Left colon (tissue), 2 donors: Measurements from ENCODE around the gene RBKS. TPM values are rescaled to one million over a fixed set of nuclear protein-coding genes. Genes with fewer than 3 reads are reported as not detected.

Source experiments
- ATAC-seq: fragments of 200-7000 bp; cut with Tn5 transposase; one replicate; pipeline ENCODE4 v1.9.1; 2020; ENCODE audit warnings: mild to moderate bottlenecking, moderate library complexity
- DNase-seq, 2 donors: peaks; one replicate each; pipeline ENCODE4 v3.0.0-alpha.2; 2020
- intact Hi-C, 2 donors: fragments of 100-400 bp; cut with DNase I in 1 of 2; cut with micrococcal nuclease in 1 of 2; formaldehyde crosslinking; loops; one replicate each; pipeline versions ENCODE4 v1.11.2 to v1.14.0; 2022; cut with DNase I, micrococcal nuclease
- long read RNA-seq: library from polyadenylated mRNA; unstranded; transcript quantifications from one replicate; pipeline ENCODE4 v2.0.0, GENCODE V29; 2021
- total RNA-seq, 2 donors: library from RNA; stranded (reverse); fragmentation: NEBNext Ultra II Directional; extraction: Animal tissue kit (Norgen Biotek cat#: 25700); gene quantifications; one replicate each; pipeline ENCODE4 v1.2.1, GENCODE V29; 2021
- donor health status: DM: no; HTN: no; CAD: no.
- donor health status: DM: yes; HTN: yes; CAD: no.

Gene RBKS
- total RNA-seq = 10 to 100 TPM in 1 of 2 donors, 1 to 10 TPM in 1; 8.2 to 11.1 TPM
- long read RNA-seq, transcript RBKS-201 (8 exons, 1,973 nt) = major isoform, 13 of 17 reads
- long read RNA-seq, partial matches to known transcripts = 1 of 17 reads
- long read RNA-seq, other reads (novel, unspliced or antisense) = 3 of 17 reads

DNA sequence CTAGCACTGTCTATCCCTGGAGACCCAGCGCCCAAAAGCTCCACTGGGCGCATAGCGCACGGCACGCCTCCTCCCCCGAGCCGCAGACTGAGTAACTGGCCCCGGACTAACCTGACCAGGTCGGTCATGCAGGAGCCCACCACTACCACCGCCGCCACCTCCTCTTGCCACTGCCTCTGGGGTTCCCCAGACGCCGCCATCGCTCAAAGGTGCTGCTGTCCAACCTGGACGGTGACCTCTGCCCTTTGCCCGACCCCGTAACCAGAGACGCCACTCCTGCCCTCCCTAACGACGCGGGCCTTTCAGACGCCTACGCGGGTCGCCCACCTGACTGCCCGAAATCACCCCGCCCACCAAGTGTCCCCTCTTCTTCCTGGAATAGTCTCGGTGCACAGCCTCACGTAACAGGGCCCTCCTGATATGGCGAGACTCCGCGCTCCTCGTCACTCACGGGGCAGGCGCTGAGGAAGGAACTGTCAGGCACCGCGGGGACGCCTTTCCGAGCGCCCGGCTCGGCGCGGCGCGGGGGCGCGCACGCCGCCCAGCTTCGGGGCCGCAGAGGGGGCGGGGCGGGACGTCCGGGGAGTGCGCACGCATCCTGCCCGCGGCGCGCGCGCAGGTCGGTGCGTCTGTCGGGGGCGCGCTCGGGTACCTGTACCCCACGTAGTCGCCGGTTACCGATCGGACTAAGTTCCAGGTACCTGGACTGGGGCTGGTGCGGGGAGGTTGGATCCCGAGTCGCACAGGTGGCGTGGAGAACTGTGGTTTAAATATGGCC is at the start of gene RBKS, which contains the start of gene BABAM2:
Gene RBKS, minus strand, starts transcription at position 242 of the 778 bp plus-strand sequence. Its CDS starts 42 bp downstream, at position 200.
Gene BABAM2, plus strand, starts transcription at position 584 of the 778 bp plus-strand sequence. CDS start 3,828 bp downstream, outside the sequence.
- intact Hi-C loops = no loop called here
- peak; percentile 85 to 92 for DNase-seq
- ATAC-seq = peak; percentile 94

DNA sequence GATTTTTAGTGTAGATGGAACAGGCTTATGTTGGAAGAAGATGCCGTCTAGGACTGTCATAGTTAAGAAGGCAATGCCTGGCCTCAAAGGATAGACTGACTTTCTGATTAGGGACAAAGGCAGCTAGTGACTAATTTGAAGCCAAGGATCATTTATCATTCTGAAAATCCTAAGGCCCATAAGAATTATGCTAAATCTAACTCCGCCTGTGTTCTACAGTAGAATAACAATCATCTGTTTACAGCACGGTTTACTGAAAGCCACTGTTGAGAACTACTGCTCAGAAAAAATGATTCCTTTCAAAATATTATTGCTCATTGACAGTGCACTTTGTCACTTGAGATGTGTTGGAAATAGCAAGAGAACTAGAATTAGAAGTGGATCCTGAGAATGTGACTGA is 44.8 kb upstream of the RBKS start:
- DNase-seq (no peak), ATAC-seq (no peak)
- intact Hi-C loops = no loop called here

DNA sequence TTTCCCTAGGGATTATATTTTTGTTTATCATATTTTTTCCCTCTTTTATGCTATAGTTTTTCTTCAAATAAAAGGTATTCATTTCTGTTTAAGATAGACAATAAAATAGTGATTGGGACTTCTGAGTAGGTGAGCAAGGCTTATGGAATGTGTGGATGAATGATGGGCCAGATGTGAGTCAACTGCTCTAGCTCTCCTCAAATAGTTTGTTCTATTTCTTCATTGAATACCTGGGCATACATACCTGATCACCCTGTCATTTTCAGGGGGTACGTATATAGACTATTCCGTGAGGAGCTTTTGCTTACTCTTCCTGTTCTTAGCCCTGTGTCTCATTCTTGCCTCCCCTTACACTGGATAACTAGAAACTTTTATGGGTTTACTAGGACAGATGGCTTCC is 42.2 kb upstream of the RBKS start:
- intact Hi-C loops = no loop called here
- DNase-seq (no peak), ATAC-seq (no peak)

DNA sequence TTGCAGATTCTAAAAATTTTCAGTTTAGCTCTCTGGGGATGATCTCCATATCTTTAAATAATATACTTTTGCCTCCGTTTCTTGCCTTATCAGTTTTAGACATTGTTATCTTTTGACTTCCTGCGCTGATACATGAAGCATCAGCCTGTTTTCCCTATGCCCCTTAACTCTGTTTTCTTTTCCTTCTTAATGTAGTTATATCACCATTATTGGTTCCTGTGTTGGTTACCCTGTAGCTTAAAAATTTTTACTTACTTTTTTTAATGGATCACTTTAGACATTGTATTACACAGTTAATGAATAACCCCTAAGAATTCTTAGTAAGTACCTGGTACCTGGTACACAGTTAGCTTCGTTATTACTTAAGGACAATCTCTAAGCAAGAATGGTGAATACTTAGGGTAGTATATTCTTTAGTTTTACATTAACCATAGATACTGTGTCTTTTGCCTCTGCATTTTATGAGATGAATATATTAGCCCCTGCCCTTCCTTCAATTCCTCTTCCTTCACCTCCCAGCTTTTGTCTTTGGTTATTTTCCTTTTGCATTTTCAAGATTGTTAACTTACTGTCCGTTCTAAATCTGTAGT is 41.3 kb upstream of the RBKS start:
- intact Hi-C loops = no loop called here
- DNase-seq = no peak

DNA sequence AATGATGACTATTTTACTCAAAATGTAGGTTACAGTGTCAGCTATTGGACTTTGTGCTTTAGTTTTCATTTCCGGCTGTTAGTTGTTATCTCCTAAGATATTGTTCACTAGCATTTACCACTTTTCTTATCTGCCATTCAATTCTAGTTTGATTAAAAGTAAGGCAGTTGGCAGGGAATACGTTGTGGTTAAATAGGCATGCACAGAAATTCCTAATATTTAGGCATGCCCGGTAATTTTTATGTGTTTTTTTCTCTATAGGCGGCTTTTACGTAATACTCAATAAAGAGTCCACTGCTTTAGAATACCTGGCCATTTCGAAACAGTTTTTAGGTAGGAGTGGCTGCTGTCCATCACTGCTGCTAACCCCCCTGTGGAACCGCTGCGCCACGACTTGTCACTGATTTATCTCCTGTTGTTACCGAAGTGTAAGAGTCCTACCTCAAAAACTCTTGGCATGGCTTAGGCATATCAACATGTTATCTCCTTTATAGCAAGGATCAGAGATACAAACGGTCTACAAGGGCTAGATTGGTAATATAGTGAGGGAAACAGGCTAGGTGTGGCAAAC is 39.8 kb upstream of the RBKS start:
- ATAC-seq (peak; percentile 88), DNase-seq (peak; percentile 41 to 58)
- intact Hi-C loops = no loop called here

More for the DNA sequence above, 41.3 kb upstream of the RBKS start:
- ATAC-seq = peak; percentile 57

DNA sequence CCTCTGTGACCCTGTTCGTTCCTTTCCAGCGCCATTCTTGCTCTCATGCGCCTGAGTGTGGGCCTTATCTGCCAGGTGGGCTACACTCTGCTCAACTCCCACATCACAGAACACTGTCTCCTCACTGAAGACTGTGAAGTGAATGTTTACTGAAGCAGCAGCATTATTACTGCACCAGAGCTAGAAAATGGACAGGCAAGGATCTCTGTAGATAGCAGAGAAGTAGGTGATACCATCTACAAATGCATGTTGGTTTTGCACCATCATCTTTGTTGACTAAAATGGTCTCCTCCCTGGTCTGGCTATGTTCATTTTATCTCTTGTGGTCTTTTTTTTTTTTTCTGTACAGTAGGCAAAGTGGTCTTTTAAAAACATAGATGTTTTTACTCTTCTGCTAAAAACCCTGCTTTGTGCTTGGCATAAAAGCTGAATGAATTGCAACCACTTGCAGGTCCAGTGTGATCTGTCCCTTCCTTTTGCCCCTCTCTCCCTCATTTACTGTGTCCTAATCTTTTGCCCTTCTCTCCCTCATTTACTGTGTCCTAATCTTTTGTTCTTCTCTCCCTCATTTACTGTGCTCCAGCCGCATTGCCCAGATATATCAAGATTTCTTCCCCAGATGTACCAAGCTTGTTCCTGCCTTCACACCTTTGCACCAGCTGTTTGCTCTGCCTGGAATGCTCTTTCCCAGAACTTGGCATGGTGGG is 35.7 kb upstream of the RBKS start:
- intact Hi-C loops = no loop called here
- no peak for DNase-seq
- no peak for ATAC-seq

DNA sequence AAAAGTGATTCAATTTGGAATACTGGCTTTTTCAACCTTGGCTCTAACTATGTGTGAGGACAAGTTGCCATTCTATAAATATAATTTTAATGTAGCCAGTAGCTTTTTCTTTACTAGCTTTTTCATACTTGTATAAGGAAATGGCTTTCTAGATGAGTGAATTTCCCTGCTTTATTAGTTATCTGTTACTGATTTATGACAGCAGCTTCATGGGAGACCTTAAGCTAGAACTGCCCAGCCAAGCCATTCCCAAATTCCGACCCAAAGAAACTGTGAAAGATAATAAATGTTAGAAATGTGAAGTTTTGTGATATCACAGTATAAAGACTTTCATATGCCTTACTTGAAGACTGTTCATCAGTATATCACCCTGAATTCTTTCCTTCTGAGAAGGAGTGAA is 32.7 kb upstream of the RBKS start:
- intact Hi-C loops = no loop called here
- ATAC-seq (no peak), DNase-seq (no peak)

DNA sequence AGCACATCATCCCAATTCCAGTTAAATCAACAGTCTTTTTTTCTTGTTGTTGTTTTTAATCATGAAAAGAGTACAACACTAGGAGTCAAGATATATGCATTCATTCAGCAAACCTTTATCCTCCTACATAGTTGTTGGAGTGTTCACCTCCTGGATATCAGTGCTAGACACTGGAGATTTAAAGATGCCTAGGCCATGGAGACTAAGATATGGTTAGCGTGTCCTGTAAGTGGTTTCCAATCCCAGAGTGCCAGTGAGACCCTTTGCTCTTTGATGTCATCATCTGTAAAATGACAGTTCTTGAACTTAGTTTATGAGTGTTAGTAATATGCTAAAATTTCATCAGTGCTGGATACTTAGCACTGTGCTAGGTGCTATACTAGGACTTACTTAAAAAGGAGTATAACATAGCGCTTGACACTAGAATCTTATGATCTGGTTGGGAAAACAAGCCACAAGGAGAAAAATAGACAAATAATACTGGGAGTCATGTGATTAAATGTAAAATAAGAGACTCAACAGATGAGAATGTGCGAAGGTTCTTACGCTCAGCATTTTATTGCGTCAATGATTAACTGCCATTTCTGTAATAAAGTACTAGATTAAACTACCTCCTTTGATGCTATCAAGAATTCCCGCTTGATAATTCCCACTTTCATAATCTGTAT is 31.8 kb upstream of the RBKS start:
- intact Hi-C loops = no loop called here
- peak; percentile 79 for ATAC-seq
- no peak for DNase-seq

DNA sequence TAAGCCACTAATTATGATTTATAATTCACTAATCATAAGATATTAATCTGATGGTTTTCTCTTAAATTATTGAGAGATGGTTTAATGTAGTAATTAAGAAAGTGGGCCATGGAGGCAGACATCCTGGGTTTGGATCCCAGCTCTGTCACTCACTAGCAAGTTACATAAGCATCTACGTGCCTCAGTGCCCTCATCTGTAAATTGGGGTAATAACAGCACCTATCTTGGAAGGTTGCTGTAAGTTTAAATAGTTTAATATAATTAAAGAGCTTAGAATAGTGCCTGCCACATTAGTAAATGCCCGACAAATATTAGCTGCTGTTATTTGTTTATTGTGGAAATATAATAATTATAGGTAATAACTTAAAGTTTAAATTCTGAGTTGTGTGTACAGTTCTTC is 31.2 kb upstream of the RBKS start:
- DNase-seq = no peak
- intact Hi-C loops = no loop called here
- no peak for ATAC-seq

DNA sequence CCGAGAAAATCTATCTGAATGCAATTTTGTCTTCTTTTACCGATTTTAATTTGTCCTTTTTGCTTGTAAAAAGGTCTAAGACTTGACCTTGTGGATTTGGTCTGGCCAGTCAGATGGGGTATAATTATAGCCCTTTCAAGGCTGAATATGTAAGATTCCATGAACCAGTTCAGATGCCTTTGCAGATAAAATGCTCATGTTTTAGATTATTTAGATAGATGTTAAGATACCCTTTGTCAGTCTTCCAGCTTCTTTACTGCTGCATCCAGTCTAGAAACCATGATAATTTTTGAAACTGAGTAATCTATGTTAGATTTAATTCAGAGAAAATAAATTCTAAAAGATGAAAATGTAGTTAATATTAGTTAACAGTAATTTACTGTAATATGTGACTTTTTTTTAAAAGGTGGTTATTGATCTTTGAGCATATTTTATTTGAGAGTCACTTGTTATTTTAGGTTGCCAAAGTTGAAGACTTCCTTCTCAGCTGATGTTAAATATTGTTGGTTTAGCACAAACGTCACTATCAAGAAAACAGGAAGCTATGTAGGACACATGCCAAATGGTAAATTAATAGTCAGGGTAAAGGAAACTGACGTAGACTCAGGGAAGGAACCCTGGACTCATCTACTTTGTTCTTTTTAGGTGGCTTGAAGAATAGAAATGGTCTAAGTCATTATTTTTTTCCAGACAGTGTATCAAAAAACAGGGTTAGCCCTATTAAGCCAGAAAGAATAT is 30.1 kb upstream of the RBKS start:
- DNase-seq = no peak
- intact Hi-C loops = no loop called here
- ATAC-seq = peak; percentile 65

DNA sequence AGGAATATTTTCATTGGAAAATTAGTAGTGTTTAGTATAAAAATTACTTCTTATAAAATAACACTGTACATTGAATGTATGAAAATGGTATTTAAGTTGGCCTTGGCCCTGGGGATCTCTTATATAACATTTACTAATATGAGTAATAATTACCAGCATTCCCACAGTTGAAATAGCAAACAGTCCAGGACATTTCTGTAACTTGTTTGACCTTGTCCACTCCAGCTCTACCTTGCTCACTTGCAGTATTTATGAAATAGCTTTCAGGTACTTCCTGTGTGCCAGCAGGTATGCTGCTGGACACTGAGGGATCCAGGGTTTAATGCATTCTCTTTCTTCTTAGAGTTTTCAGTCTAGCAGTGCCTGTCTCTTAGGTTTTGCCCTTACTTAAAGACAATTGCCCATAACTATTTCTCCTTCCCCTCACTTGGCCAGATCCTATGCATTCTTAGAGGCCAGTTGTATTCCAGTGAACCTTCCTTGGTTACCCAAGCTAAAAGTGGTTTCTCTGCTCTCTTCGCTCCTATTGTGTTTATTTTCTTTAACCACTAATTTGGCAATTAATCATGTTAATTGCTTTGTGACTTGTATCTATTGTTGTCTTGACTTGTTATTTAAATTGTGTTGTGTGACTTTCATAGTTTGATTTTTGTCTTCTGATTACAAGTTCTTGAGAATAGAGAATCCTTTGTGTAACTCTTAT is 26.3 kb upstream of the RBKS start:
- ATAC-seq = peak; percentile 41
- intact Hi-C loops = no loop called here
- DNase-seq = no peak

DNA sequence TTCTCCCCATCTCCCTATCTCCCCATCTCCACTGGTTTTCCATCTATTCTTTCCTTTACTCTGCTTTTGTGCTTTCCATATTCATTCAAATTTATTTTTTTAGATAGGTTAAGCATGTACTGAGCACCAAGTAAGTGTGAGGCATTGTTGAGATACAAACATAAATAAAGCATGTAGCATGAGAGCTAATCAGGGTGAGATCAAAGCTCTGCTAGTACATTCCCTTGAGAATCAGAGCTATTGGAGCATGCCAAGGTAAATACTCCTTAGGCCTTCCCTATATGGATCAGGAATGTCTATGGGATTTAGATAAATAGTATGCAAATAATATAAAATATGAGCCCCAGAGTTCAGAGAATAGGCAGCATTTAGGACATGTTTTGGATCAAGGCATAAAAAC is 25.7 kb upstream of the RBKS start:
- no peak for DNase-seq
- intact Hi-C loops = no loop called here
- peak; percentile 59 for ATAC-seq

DNA sequence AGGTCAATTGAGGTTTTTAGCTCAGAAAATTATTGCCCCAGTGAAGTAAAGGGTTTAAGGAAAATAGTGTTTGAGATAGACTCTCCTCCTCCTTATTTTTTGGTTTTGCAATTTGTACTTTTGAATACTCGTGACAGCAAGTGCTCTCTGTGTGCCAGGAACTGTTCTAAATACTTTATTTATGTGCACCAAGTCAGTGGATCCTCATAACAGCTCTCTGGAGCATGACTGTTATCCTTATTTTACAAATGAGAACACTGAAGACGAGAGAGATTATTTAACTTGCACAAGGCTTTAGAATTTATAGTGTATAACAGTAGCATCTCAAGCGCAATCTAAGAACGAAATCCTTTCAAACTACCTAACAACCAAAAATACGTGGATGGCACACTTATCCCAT is 25.0 kb upstream of the RBKS start:
- no peak for DNase-seq
- ATAC-seq = no peak
- intact Hi-C loops = no loop called here

DNA sequence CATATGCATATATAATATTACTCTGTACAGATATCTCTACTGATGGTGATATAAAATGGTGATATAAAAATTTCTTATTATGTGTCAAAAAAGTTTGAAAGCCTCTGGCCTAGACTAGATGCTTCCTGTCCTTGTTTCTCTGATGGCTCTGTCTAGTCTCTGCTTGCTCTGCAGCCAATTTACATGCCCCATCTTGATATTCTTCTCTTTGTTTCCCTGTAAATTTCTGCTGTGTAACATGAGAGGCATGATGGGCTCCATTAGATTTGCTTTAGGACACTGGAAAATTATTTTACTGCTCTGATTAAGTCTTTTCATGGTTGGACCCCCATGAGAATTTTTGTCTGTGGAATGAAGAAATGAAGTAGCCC is 24.6 kb upstream of the RBKS start:
- DNase-seq (no peak), ATAC-seq (no peak)
- intact Hi-C loops = no loop called here

DNA sequence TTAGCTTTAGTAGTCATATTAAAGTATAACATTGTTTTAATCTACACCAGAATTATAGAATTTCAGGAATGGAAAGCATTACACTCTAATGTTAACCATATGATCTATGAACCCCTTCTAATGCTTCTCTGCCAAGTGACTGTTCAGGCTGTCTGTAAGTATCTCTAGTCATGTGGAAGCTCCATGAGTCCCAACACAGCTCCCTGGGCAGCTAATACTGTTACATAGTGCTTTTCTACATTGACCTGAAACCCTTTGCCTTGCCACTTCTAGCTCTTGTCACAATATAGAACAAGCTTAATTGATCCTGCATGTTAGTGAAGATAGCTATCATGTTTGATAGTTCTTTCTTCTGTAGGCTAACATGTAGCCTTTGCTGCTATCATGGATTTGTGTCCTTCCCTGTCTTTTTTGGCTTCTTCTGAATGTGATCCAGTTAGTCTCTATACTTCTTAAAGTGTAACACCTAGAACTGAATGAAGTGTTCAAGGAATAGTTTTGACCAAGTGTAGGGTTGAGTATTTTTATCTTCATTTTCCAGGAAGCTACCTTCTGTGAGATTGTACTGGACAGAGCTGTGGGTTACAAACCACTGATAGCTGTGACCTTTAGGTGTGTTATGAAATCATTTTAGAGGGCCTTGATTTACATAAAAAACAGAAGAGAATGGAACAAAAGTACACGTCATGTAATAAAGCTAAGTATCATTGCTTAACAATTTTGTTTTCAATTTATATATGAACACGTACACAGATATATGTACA is 24.0 kb upstream of the RBKS start:
- ATAC-seq (no peak), DNase-seq (no peak)
- intact Hi-C loops = no loop called here

DNA sequence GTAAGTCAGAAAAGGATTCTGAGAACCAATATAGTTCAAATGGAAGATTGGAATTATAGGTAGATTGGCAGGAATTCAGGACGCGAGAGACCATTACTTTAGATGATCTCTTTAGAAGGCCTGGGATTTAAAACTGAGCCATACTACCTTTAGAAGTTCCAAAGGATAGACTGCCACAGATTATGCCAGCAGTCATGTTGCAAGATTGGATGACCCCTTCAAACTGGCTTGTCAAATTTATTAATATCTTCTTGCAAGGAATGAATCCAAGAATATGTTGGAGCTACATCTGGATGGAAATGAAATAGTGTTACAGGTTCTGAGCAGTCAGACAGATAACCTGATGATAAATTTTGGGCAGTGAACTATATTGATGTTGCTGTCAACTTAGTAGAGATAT is 22.3 kb upstream of the RBKS start:
- ATAC-seq (no peak), DNase-seq (no peak)
- intact Hi-C loops = no loop called here
